ENCODE measurements around the gene PFDN4.

Gene PFDN4

GRCh38 chr20:54158226-54158625 is 49.7 kb upstream of the PFDN4 start:
- ChIA-PET CTCF (no interaction called here), POLR2A (no interaction called here)
- no peak for TF ChIP-seq INSM2 (tag by site-specific recombination; IDR thresholded peaks at IDR 0.05)
- no peak for TF ChIP-seq SP3 (tag by site-specific recombination; IDR thresholded peaks at IDR 0.05)
- no peaks in the 10 kb centered on the region for H3K9me3 ChIP-seq (ENCODE audit: control insufficient read depth, insufficient read depth, low read depth, low read length)
- H3K4me3 ChIP-seq (ENCODE audit: low read depth, low read length) = no peak overlapping the region
- no peak overlapping the region for H3K27ac ChIP-seq (ENCODE audit: extremely low read depth, low read depth, low read length)
- no peaks in the 10 kb centered on the region for H3K36me3 ChIP-seq (ENCODE audit: control insufficient read depth in 2 of 2, insufficient read depth in 1 of 2, low read length in 2 of 2)
- no peaks in the 10 kb centered on the region for H3K4me1 ChIP-seq (ENCODE audit: control insufficient read depth, insufficient read depth, low read length)

GRCh38 chr20:54158856-54159418 is 49.0 kb upstream of the PFDN4 start:
- ChIA-PET CTCF (interaction anchor here (0.6 kb wide), 1 partner anchor 63 kb away, joined by 3 read pairs; no protein-coding TSS in a partner anchor), POLR2A (no interaction called here)
- no peaks in the 10 kb centered on the region for H3K36me3 ChIP-seq (ENCODE audit: control insufficient read depth in 2 of 2, insufficient read depth in 1 of 2, low read length in 2 of 2)
- H3K27ac ChIP-seq (ENCODE audit: extremely low read depth, low read depth, low read length) = no peak overlapping the region
- no peak overlapping the region for H3K4me3 ChIP-seq (ENCODE audit: low read depth, low read length)
- no peaks in the 10 kb centered on the region for H3K9me3 ChIP-seq (ENCODE audit: control insufficient read depth, insufficient read depth, low read depth, low read length)
- H3K4me1 ChIP-seq (ENCODE audit: control insufficient read depth, insufficient read depth, low read length) = no peaks in the 10 kb centered on the region
- TF ChIP-seq ATF2 (tag by site-specific recombination; IDR thresholded peaks at IDR 0.05; ENCODE audit: low read depth) (no peak), ZNF664 (tag by site-specific recombination; IDR thresholded peaks at IDR 0.05) (no peak), ZNF518A (tag by site-specific recombination; conservative IDR thresholded peaks at IDR 0.05; ENCODE audit: low read depth) (no peak), PBX3 (CRISPR knock-in tag; IDR thresholded peaks at IDR 0.05) (no peak), ZNF18 (tag by site-specific recombination; IDR thresholded peaks at IDR 0.05) (no peak), SCRT1 (tag by site-specific recombination; IDR thresholded peaks at IDR 0.05; ENCODE audit: borderline replicate concordance) (no peak), ZFHX2 (tag by site-specific recombination; conservative IDR thresholded peaks at IDR 0.05) (no peak), EGR2 (tag by site-specific recombination; IDR thresholded peaks at IDR 0.05; ENCODE audit: low read depth) (no peak), ZNF211 (tag by site-specific recombination; IDR thresholded peaks at IDR 0.05; ENCODE audit: low read depth) (no peak), GLI4 (tag by site-specific recombination; IDR thresholded peaks at IDR 0.05) (no peak), OVOL3 (tag by site-specific recombination; IDR thresholded peaks at IDR 0.05) (no peak), ZFP69B (tag by site-specific recombination; IDR thresholded peaks at IDR 0.05) (no peak), ZNF394 (tag by site-specific recombination; IDR thresholded peaks at IDR 0.05; ENCODE audit: borderline replicate concordance) (no peak)

All from HEK293 (cell line).